Inferior parietal cortex (tissue), 1 donor: ENCODE results near the gene GALNT16.

Source experiments
- DNase-seq: peaks from one replicate; pipeline ENCODE4 v3.0.0-alpha.2; 2016; ENCODE audit errors: extremely low spot score

Gene GALNT16

GRCh38 chr14:69404883-69405282 lies 144.9 kb downstream of the GALNT16 start:
- DNase-seq = no peak

DNA sequence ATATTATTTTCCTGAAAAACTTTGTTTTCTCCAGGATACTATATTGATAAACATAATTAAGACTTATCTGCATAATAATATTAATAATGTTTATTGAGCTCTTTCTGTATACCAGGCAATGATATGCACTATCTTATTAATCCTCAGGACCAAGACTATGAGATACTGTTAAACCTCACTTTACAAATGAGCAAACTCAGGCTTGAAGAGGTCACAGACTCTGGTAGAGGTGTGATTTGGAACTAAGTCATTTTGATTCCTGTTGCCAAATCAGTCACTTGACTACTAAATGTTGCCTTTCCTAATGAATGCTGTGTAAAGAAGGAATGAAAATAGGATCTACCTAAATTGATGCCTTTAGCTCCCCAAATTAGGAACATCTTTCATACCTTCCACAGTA lies 145.8 kb downstream of the GALNT16 start:
- DNase-seq = no peak
